ENCODE results near the gene AUTS2. TPM values are rescaled to one million over a fixed set of nuclear protein-coding genes. Genes with fewer than 3 reads are reported as not detected.

AUTS2 gene
- total and polyA plus RNA-seq, 2 of the 8 experiments (the other 6 are each of a cell fraction or from before 2014, with no cell fraction given): 25.9 to 101 TPM

GRCh38 chr7:70791341-70791740 lies 1193.1 kb downstream of the AUTS2 start:
- ChIA-PET POLR2A (ENCODE audit: partially characterized antibody) (no interaction called here), CTCF (ENCODE audit: partially characterized antibody) (no interaction called here)
- no peak overlapping the region for H3K56ac ChIP-seq (replicated peaks; ENCODE audit: insufficient read length, low read depth, low read length)
- H2BK15ac ChIP-seq (ENCODE audit: low read length): no peak overlapping the region
- H3K4me1 ChIP-seq (replicated peaks in 1 of 4; ENCODE audit: control insufficient read depth in 3 of 4, insufficient read depth in 4 of 4, low read length in 3 of 4): no peaks in the 10 kb centered on the region; a peak in 2 of 7 replicates
- H2BK120ac ChIP-seq (replicated peaks; ENCODE audit: low read depth, low read length): no peak overlapping the region
- no peak overlapping the region for H4K8ac ChIP-seq (ENCODE audit: extremely low read depth, insufficient read depth, low read length)
- no peaks in the 10 kb centered on the region for H3K23me2 ChIP-seq (ENCODE audit: low read depth, low read length)
- no peaks in the 10 kb centered on the region for H3K27me3 ChIP-seq (replicated peaks in 1 of 4; ENCODE audit: control insufficient read depth in 3 of 4, extremely low read depth in 1 of 4, insufficient read depth in 3 of 4, low read length in 3 of 4)
- H3K27ac ChIP-seq (ENCODE audit: low read depth, low read length): no peak overlapping the region
- H3K14ac ChIP-seq (ENCODE audit: insufficient read length): no peak overlapping the region
- H3K79me1 ChIP-seq (ENCODE audit: low read depth, low read length): no peaks in the 10 kb centered on the region; the same call in 1 of the 2 replicates
- H3K9ac ChIP-seq (replicated peaks in 1 of 4; ENCODE audit: extremely low read depth in 1 of 4, low read depth in 3 of 4, low read length in 3 of 4): no peak overlapping the region
- no peak overlapping the region for H3K18ac ChIP-seq (ENCODE audit: extremely low read depth, low read length)
- DNase-seq (ENCODE audit: low read depth in 1 of 2, low spot score in 2 of 2) (no peak), FAIRE-seq (no peak)
- H3K4me2 ChIP-seq (ENCODE audit: insufficient read depth in 1 of 2, low read depth in 2 of 2, low read length in 2 of 2): no peak overlapping the region
- H2AK5ac ChIP-seq (ENCODE audit: low read depth, low read length): no peak overlapping the region
- no peak overlapping the region for H4K91ac ChIP-seq (replicated peaks; ENCODE audit: insufficient read length, low read length)
- H2BK12ac ChIP-seq (ENCODE audit: low read depth, low read length): no peak overlapping the region
- no peak overlapping the region for H3K4me3 ChIP-seq (ENCODE audit: extremely low read depth in 1 of 4, insufficient read depth in 2 of 4, low read depth in 3 of 4, low read length in 4 of 4)
- 96% methylated on average over 6 of the region's 6 CpGs; no CpG with 5 or more reads in 1 of the 2 experiments for WGBS, 2 experiments (ENCODE audit: extremely low coverage in 1 of 2, insufficient coverage in 1 of 2, insufficient read length in 1 of 2, insufficient replicate concordance in 2 of 2, low coverage in 1 of 2, low lambda C conversion rate in 2 of 2, missing lambda C conversion rate in 1 of 2)
- H3K9me3 ChIP-seq (ENCODE audit: insufficient read depth in 2 of 2, low read depth in 1 of 2, low read length in 1 of 2): no peaks in the 10 kb centered on the region
- H2AFZ ChIP-seq (ENCODE audit: low read length): no peak overlapping the region
- H3K36me3 ChIP-seq (ENCODE audit: control insufficient read depth in 2 of 4, insufficient read depth in 4 of 4, low read length in 3 of 4): peaks cover 24 to 79% (median 52%) of the 10 kb centered on the region in 4 experiments
- H3K4ac ChIP-seq (replicated peaks; ENCODE audit: insufficient read length, low read depth, low read length): no peak overlapping the region
- H4K5ac ChIP-seq (ENCODE audit: insufficient read length, low read depth, low read length): no peak overlapping the region
- H3K23ac ChIP-seq (ENCODE audit: insufficient read length): no peak overlapping the region
- H2BK20ac ChIP-seq (ENCODE audit: low read length): no peak overlapping the region
- no peak overlapping the region for H2BK5ac ChIP-seq (ENCODE audit: low read depth, low read length)
- peaks cover 3% of the 10 kb centered on the region in 2 experiments for H4K20me1 ChIP-seq (replicated peaks in 1 of 2; ENCODE audit: control insufficient read depth in 1 of 2, insufficient read depth in 2 of 2, low read length in 2 of 2)
- H3K79me2 ChIP-seq (ENCODE audit: control insufficient read depth in 1 of 2, insufficient read depth in 2 of 2, low read length in 2 of 2): no peaks in the 10 kb centered on the region
- TF ChIP-seq ASH2L (IDR thresholded peaks at IDR 0.05; ENCODE audit: low read length): no peak
